ENCODE data around the gene SMYD1.

SMYD1 gene

DNA sequence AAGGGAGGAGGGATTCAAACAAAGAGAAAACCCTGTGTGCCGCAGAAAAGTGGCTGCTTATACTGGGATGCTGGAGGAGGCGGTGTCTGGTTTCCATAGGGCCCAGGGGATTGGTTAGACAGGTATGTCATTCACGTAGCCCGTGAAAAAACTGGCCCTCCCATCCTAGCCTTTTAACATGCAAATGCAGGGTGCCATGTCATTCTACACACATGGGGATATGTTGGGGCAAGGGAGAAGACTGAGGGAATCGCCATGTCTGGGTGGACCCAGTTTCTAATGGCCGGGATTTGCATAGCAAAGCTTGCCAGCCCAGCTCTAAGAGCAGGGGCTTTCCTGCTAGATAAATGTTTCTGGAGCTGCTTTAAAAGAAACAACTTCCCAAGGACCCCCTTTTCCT, 43.1 kb upstream of the SMYD1 start:
- H3K27ac ChIP-seq: no peak overlapping the region
- H3K36me3 ChIP-seq (ENCODE audit: control insufficient read depth, insufficient read depth, low read length): no peaks in the 10 kb centered on the region
- H3K4me1 ChIP-seq: no peaks in the 10 kb centered on the region
- H3K4me2 ChIP-seq (ENCODE audit: low read length): no peak overlapping the region
- H3K9ac ChIP-seq: no peak overlapping the region
- H3K4me3 ChIP-seq (ENCODE audit: low read depth, low read length): no peak overlapping the region
- no peaks in the 10 kb centered on the region for H3K9me3 ChIP-seq (ENCODE audit: control insufficient read depth, low read length)
- no peaks in the 10 kb centered on the region for H3K79me2 ChIP-seq
- no peaks in the 10 kb centered on the region for H3K27me3 ChIP-seq (ENCODE audit: control insufficient read depth, insufficient read depth, low read length)
- H2AFZ ChIP-seq: no peak overlapping the region
- TF ChIP-seq, protein P1, sequence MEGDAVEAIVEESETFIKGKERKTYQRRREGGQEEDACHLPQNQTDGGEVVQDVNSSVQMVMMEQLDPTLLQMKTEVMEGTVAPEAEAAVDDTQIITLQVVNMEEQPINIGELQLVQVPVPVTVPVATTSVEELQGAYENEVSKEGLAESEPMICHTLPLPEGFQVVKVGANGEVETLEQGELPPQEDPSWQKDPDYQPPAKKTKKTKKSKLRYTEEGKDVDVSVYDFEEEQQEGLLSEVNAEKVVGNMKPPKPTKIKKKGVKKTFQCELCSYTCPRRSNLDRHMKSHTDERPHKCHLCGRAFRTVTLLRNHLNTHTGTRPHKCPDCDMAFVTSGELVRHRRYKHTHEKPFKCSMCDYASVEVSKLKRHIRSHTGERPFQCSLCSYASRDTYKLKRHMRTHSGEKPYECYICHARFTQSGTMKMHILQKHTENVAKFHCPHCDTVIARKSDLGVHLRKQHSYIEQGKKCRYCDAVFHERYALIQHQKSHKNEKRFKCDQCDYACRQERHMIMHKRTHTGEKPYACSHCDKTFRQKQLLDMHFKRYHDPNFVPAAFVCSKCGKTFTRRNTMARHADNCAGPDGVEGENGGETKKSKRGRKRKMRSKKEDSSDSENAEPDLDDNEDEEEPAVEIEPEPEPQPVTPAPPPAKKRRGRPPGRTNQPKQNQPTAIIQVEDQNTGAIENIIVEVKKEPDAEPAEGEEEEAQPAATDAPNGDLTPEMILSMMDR (IDR thresholded peaks at IDR 0.05): no peak

DNA sequence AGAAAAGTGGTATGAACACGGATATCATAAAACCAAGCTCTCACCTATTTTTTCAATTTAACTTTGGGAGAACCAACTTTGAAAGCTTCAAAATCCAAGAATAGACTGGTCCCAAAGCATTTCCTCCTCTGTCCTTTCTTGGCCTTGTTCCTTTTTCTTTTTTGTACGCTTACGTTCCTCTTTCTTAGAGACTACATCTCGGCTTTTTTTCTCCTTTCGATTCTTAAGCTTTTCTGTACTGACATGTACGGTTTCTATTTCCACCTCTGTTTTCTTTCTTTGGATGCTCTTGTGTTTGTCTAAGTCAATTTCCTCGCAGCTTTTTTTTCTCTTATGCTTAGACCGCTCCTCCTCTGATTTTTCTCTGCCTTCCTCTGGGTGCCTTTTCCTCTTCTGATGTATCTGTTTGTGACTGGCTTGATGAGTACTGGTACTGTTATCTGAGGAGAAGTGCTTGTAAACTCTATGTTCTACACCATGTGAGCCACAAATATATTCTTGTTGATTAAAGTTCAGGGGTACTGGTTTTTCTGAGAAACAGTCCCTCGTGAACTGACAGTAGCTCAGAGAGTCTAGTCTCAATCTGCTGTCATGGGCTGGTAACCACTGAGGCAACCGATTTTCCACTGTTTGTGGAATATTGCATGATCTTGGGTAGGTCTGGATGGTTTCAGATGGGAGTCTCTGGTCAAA, 39.8 kb upstream of the SMYD1 start:
- Histone ChIP-seq H3K36me3 (ENCODE audit: control insufficient read depth, insufficient read depth, low read length) (no peaks in the 10 kb centered on the region), H2AFZ (no peak overlapping the region), H3K9me3 (ENCODE audit: control insufficient read depth, low read length) (no peaks in the 10 kb centered on the region), H3K4me3 (ENCODE audit: low read depth, low read length) (no peak overlapping the region), H3K79me2 (no peaks in the 10 kb centered on the region), H3K27ac (no peak overlapping the region), H3K4me2 (ENCODE audit: low read length) (no peak overlapping the region), H3K27me3 (ENCODE audit: control insufficient read depth, insufficient read depth, low read length) (no peaks in the 10 kb centered on the region), H3K4me1 (no peaks in the 10 kb centered on the region), H3K9ac (no peak overlapping the region)
- TF ChIP-seq, protein P1 (IDR thresholded peaks at IDR 0.05): no peak

DNA sequence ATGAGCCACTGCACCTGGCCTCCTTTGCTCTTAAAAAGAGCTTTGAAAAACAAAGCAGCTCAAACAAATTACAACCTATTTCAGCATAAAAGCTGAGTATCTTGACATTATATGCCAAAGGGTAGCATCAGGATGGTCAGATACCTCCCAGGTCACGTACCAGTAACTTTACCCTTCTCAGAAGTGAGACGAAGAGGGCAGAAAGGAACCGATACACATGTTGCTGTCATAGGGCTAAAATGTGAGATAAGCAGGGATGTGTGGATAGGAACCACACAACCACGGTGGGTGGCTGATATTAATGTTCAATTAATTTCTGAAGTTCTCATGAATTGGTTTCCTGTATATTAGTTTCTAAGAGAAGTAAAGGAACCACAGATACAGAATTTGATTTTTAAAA, 38.7 kb upstream of the SMYD1 start:
- TF ChIP-seq, protein P1 (IDR thresholded peaks at IDR 0.05): no peak
- no peaks in the 10 kb centered on the region for H3K9me3 ChIP-seq (ENCODE audit: control insufficient read depth, low read length)
- no peak overlapping the region for H3K27ac ChIP-seq
- H2AFZ ChIP-seq: no peak overlapping the region
- H3K4me1 ChIP-seq: no peaks in the 10 kb centered on the region
- no peaks in the 10 kb centered on the region for H3K79me2 ChIP-seq
- H3K9ac ChIP-seq: no peak overlapping the region
- no peak overlapping the region for H3K4me3 ChIP-seq (ENCODE audit: low read depth, low read length)
- H3K27me3 ChIP-seq (ENCODE audit: control insufficient read depth, insufficient read depth, low read length): no peaks in the 10 kb centered on the region
- no peak overlapping the region for H3K4me2 ChIP-seq (ENCODE audit: low read length)
- H3K36me3 ChIP-seq (ENCODE audit: control insufficient read depth, insufficient read depth, low read length): no peaks in the 10 kb centered on the region

DNA sequence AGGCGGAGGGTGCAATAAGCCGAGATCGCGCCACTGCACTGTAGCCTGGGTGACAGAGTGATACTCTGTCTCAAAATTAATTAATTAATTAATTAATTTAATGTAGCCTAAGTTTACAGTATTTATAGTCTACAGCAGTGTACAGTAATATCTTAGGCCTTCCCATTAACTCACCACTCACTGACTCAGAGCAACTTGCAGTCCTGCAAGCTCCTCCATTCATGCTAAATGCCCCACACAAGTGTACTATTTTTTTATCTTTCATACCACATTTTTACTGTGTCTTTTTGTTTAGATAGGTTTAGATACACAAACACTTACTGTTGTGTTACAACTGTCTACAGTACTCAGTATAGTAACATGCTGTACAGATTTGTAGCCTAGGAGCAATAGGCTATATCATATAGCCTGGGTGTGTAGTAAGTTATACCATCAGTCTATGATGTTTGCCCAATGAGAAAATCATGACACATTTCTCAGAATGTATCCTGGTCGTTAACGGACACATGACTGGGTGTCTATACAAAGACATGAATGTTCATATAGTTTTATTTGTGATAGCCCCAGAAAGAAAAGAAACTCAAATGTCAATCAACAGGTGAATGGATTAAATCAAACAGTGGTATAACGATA, 35.4 kb upstream of the SMYD1 start:
- H2AFZ ChIP-seq: no peak overlapping the region
- no peaks in the 10 kb centered on the region for H3K9me3 ChIP-seq (ENCODE audit: control insufficient read depth, low read length)
- H3K79me2 ChIP-seq: no peaks in the 10 kb centered on the region
- no peak overlapping the region for H3K27ac ChIP-seq
- TF ChIP-seq, protein P1 (IDR thresholded peaks at IDR 0.05): no peak
- no peak overlapping the region for H3K4me3 ChIP-seq (ENCODE audit: low read depth, low read length)
- no peak overlapping the region for H3K4me2 ChIP-seq (ENCODE audit: low read length)
- no peaks in the 10 kb centered on the region for H3K36me3 ChIP-seq (ENCODE audit: control insufficient read depth, insufficient read depth, low read length)
- no peak overlapping the region for H3K9ac ChIP-seq
- H3K4me1 ChIP-seq: no peaks in the 10 kb centered on the region
- no peaks in the 10 kb centered on the region for H3K27me3 ChIP-seq (ENCODE audit: control insufficient read depth, insufficient read depth, low read length)

DNA sequence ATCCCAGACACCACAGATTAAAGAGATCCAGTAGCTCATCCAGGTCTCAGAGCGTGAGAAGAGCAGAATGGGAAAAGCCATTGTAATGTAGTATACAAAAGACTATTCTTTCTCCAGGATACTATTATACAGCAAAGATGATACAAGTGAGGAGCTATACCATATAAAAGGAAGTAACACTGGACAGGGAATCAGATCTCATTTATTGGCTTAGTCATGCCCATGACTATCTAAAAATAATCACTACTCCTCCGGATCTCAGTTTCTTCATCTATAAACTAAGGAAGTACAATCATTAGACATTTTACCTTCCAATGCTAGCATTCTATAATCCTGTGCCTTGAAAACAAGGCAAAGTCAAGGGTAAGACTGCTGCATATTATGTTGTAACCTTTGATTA, 31.4 kb upstream of the SMYD1 start:
- Histone ChIP-seq H3K9me3 (ENCODE audit: control insufficient read depth, low read length) (no peaks in the 10 kb centered on the region), H3K4me1 (no peaks in the 10 kb centered on the region), H3K9ac (no peak overlapping the region), H3K27me3 (ENCODE audit: control insufficient read depth, insufficient read depth, low read length) (no peaks in the 10 kb centered on the region), H3K4me3 (ENCODE audit: low read depth, low read length) (no peak overlapping the region), H3K27ac (no peak overlapping the region), H3K4me2 (ENCODE audit: low read length) (no peak overlapping the region), H3K79me2 (no peaks in the 10 kb centered on the region), H3K36me3 (ENCODE audit: control insufficient read depth, insufficient read depth, low read length) (no peaks in the 10 kb centered on the region), H2AFZ (no peak overlapping the region)
- TF ChIP-seq, protein P1 (IDR thresholded peaks at IDR 0.05): no peak

Data from parathyroid adenoma (tissue), 2 donors.